GM10847 (cell line): ENCODE results near the gene OR1A1.

Experiments used
- POLR2A ChIP-seq: IDR thresholded peaks from 2 replicates; pipeline ENCODE4 v1.6.1; 2011; ENCODE audit not compliant: insufficient read length; ENCODE audit errors: extremely low read depth

The OR1A1 gene, protein sequence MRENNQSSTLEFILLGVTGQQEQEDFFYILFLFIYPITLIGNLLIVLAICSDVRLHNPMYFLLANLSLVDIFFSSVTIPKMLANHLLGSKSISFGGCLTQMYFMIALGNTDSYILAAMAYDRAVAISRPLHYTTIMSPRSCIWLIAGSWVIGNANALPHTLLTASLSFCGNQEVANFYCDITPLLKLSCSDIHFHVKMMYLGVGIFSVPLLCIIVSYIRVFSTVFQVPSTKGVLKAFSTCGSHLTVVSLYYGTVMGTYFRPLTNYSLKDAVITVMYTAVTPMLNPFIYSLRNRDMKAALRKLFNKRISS

DNA sequence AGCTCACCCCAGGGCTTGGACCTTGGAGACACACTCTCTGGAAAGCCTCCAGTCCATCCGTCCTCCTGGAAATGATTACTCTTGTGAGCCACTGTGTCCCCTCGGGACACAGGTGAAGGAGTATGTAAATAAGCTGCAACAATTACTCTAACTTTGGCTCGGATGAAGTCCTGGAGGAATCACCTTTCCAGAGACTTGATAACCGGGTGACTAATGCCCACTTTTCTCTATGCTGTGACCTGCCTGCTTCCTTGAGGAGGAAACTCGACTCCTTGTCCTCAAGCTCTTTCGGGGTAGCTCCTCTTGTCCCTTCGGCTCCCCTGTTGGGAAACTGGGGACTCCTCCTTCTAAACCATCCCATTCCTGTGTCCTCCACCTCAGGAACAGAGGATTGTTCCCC, at the start of gene OR1A1:
TSS of gene OR1A1 (plus strand) at position 301 of the 400 bp plus-strand sequence. CDS start 7,954 bp downstream, outside the sequence.
- TF ChIP-seq POLR2A, result no peak

DNA sequence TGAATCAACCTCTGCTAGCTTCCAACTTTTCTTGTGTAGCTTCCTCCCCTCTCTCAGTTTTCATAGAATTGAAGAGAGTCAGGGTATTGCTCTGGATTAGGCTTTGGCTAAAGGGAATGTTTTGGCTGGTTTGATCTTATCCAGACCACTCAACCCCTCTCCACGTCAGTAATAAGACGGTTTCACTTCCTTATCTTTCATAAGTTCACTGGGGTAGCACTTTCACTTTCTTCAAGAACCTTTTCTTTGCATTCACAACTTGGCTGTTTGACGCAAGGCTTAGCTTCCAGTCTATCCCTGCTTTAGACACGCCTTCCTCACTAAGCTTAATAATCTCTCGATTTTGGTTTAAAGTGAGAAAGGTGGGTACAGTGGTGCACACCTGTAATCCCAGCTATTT, 39.9 kb upstream of the OR1A1 start:
- no peak for TF ChIP-seq POLR2A

DNA sequence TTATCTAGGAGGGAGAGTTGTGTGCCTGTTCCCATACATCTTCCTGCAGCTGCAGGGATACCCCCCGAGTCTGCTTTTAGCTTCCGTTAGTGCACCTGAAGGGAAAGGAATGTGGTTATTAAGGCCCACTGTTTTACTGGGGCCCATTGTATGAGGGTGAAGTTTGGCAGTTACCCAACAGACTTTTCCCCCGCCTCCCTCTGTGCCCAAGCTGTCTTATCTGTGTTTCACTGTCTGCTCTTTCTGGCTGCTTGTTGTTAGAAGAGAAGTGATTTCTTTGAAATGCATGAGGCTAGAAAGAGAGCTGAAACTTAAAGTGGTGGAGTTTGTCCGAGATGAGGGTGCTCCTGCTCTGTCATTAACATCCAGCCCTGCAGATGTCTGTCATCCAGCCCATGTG, 17.5 kb upstream of the OR1A1 start:
- no peak for TF ChIP-seq POLR2A

DNA sequence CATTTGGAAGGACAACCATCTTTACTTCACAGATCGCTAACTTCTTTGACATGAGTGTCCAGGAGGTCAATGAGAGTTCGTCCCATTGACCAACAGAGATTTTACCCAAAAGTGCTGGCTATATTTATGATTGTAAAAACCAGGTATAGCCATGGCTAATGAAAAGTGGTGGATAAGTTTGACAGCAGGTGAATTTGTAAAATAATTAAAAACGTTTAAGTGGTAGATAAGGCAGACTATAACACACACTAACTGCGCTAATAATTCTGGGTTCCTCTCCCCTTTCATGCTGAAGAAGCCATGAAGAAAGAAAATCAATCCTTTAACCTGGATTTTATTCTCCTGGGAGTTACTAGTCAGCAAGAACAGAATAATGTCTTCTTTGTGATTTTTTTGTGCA, 10.2 kb upstream of the OR1A1 start, which contains the start of gene OR1A2:
TSS of gene OR1A2 (plus strand) at position 301 of the 400 bp plus-strand sequence. CDS start at position 301, 0 bp downstream.
- no peak for TF ChIP-seq POLR2A

DNA sequence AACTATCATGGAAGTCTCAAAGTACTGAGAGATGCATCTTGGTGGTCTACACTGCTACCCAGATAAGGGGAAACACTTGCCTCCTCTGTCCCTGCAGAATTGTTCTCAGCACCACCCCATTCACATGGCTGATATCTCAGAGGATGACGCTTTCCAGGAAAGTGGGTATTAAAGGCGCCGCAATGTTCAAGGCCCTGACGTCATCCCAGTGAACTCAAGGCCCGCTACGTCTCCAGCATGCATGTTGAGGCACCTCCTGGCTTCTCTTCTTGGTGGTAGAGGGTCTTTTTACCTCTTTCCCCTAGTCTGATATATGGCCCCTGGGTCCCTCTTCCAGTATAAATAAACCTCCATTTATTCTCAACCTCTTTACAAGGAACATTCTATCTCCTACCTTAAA, 1.0 kb downstream of the OR1A1 start:
- TF ChIP-seq POLR2A, result no peak

DNA sequence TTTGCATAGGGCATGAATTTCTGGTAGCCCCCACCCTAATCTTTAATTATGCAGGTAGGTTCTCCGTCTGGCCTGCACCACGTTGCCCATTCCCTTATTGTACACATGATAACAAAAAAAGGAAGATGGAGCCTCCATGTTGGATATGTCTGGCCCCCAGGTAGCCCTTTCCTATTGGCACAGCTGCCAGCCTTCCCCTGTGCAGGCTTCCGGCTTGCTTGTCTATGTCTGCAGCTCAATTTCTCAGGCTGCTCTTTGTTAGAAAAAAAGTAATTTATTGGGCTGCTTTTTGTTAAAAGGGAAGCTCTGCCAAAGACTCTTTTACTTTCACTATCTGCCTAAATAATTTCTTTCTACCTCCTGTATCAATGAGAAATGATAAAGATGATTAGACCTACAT, 5.5 kb downstream of the OR1A1 start:
- TF ChIP-seq POLR2A, result no peak

DNA sequence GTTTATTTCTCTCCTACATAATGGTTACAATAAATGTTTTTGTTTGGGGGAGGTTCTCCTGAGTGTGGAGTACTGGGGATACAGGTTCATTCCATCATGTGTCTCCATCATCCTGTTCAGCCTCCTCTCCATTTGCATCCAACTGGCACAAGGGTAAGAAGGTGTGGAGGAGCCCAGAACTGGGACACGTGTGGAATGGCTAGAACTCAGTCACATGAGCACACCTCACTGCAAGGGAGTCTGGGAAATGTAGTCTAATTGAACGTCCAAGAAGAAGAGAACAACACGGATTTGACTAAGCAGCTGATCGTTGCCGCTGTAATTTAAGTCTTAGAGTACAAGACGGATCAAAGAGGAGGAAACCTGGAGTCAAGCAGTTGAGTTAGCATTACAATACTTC, 6.1 kb downstream of the OR1A1 start:
- no peak for TF ChIP-seq POLR2A

DNA sequence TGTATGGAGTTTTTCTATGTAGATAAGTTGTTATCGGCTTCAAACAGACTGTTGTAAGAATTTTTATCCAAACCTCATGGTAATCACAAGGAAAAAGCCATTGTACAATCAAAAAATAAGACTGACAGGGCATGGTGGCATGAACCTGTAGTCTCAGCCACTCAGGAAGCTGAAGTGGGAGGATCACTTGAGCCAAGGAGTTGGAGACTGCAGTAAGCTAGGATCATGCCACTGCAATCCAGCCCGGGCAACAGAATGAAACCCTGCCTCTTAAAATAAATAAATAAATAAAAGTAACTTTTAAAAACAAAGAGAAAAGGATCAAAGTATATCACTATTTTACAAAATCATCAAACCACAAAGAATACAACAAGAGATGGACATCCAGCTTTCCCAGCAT, 14.4 kb downstream of the OR1A1 start:
- TF ChIP-seq POLR2A, result no peak

DNA sequence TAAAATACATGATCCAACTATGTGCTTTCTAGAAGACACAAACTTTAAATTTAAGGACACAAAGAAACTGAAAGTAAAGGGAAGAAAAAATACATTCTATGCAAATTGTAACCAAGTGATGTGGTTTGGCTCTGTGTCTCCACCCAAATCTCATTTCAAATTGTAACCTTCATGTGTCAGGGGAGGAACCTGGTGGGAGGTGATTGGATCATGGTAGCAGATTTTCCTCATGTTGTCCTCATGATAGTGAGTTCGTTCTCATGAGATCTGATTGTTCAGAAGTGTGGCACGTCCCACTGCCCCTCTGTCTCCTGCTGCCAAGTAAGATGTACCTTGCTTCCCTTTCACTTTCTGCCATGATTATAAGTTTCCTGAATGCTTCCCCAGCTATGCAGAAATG, 15.0 kb downstream of the OR1A1 start:
- TF ChIP-seq POLR2A, result no peak

DNA sequence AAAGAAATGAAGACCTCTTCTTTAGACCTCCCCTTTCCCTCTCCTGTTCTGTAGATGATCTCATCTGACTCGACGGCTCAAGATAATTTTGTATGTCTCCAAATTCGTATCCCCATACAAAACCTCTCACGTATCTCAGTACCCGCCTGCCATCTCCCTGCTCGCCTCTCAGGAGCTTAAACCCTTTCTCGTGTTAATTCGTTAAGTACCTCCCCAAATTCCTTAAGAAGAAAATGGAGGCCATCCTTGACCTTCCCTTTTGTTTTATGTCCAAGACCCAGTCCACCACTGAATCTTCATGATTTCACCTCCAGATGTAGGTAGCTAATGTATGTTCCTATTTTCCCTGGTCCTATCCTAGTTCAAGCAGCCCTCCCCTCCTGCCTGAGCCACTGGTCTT, 49.1 kb downstream of the OR1A1 start:
- TF ChIP-seq POLR2A, result no peak

DNA sequence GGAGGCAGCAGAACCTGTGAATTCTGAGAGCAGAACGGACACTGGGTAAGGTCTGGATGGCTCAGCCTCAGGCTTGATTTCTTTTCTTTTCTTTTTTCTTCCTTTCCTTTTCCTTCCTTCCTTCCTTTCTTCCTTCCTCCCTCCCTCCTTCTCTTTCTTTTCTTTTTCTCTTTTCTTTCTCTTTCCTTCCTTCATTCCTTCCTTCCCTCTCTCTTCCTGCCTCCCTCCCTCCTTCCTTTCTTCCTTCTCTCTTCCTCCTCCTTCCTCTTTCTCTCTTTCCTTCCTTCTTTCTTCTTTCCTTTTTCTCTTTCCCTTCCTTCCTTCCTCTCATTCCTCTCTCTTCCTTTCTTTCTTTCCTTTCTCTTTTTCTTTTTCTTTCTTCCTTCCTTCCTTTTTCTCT, 52.7 kb downstream of the OR1A1 start:
- no peak for TF ChIP-seq POLR2A

DNA sequence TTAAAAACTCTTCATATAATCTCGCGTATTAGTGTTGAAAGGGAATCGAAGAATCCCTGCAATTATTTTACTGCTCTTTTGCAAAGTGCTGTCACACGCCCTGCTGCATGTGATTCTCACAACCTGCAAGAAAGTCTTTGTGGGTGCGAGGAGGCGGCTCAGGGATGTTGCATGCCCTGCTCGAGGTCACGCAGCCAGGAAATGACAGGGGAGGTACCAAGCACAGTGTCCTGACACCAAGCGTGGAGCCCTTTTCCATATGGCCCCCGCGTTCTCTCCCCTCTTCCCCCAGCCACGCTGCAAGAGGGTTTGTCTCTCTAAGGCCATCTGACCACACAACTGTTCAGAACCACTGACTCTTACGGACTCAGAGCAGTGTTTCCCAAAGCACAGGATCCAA, 53.1 kb downstream of the OR1A1 start:
- no peak for TF ChIP-seq POLR2A
